HG02798 (cell line): ENCODE measurements around the gene STS.

Source experiments
- ATAC-seq: cut with Tn5 transposase; IDR thresholded peaks from one replicate; pipeline ENCODE4 v1.9.1; 2021; ENCODE audit warnings: mild to moderate bottlenecking; ENCODE audit not compliant: unreplicated experiment, poor library complexity

The STS gene, protein sequence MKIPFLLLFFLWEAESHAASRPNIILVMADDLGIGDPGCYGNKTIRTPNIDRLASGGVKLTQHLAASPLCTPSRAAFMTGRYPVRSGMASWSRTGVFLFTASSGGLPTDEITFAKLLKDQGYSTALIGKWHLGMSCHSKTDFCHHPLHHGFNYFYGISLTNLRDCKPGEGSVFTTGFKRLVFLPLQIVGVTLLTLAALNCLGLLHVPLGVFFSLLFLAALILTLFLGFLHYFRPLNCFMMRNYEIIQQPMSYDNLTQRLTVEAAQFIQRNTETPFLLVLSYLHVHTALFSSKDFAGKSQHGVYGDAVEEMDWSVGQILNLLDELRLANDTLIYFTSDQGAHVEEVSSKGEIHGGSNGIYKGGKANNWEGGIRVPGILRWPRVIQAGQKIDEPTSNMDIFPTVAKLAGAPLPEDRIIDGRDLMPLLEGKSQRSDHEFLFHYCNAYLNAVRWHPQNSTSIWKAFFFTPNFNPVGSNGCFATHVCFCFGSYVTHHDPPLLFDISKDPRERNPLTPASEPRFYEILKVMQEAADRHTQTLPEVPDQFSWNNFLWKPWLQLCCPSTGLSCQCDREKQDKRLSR

DNA sequence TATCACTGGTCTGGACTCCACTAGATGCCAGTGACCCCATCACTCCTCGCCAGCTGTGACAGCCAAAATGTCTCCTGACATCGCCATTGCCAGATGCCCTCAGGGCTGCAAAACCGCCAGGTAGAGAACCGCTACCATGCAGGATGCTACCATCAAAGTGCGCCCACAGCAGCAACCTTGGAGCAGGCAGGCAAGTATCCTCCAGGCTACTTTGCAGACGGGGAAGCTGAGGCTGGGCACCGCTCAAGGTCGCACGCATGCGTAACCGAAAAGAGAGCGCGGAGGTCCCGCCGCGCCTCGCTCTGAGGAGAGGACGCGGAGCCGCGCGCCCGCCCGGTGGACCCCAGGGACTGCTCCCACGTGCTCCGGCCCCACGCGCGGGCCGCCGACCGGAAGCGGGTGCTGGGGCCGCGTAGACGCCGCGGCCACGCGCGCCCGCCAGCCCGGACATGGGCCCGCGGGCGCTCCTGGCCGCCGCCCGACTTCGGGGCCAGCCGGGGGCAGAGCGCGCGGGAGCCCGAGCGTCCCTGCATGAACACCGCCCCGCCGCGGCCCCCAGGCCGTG lies at the start of gene STS:
STS (plus strand) TSS at position 300 of the 565 bp plus-strand sequence. CDS start 105,488 bp downstream, outside the sequence.
- ATAC-seq = peak; percentile 49

DNA sequence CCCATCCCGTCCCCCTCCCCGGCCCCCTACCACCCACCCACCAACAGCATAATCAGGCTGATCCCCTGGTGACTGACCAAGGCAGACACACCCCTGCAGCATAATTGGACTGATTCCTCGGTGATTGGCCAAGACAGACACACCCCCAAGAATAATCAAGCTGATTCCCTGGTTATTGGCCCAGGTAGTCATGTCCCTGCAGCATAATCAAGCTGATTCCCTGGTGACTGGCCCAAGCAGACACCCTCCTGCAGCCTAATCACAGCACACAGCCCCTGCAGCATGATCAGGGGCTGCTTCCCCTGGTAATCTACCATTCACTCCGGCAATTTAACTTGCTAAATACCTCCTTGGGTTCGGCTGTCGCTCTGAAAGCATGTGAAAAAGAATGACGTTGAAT lies 47.5 kb upstream of the STS start:
- ATAC-seq = no peak

DNA sequence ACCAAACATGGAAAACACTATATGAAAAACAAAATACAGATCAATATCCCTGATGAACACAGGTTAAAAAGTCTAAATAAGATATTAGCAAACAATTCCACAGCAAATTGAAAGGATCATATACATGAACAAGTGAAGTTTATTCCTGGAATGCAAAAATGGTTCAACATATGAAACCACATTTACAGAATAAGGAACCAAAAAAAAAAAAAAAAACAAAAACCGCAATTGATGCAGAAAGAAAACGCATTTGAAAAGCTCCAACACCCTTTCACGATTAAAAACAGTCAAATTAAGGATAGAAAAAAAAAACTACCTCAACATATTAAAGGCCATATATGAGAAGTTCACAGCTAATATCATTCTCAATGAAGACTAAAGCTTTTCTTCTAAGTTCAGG lies 45.4 kb upstream of the STS start:
- ATAC-seq = no peak

DNA sequence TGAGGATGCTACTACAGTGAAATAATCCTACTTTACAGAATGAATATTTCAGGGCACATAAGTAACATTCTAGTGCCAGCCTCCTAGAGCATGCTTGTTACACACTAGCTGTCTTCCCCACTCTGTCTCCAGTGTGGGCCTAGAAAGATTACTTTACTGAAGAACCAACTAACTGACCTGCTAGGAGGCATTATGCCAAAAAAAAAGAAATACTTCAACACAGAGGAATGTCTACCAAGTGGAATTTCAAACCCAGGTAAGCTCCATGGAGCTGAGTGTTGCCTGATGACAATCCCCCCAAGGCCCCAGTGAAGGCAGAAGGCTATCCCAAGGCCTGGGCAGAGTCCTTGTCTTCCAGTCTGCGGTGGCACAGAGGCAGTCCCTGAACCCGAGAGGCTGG lies 40.9 kb upstream of the STS start:
- ATAC-seq = no peak

DNA sequence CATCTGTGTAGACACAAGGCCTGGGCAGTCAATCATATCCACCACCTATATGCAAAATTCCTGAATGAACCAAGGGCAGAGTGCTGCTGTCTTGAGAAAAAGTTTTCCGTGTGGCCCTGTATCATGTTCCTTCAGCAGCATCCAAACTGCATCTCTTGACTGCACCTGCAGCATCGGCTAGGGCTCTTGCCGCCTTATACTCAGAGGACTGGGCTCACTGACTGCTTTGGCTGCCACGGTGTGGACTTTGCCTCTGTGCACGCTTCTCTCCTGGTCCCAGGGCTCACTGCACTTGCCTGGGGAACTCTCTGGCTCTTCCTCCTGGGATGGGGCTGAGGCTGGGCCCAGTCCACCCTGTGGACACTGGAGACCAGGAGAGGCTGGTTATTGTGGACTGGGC lies 39.5 kb upstream of the STS start:
- no peak for ATAC-seq

DNA sequence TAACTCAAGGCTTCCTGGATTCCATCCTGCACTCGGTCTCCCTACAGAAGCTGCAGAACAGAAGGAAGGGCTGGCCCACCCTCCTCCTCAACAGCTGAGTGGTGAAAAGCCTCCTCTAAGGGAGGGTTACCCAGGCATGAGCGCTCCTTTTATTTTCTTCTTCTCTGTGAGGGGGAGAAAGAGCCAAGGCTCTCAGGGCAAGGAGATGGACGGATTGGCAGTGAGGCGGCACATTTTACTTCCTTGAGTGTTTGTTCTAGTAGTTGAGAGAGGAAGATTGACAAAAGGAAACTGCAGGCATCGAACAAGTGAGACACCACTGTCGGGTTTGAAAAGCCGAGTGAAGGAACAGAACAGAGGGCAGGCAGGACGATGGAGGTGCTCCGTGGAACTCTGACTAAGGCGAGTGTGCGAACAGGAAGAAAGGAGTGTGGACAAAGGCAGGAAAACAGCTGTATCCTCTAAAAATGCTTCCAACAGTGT lies 38.4 kb upstream of the STS start:
- no peak for ATAC-seq

DNA sequence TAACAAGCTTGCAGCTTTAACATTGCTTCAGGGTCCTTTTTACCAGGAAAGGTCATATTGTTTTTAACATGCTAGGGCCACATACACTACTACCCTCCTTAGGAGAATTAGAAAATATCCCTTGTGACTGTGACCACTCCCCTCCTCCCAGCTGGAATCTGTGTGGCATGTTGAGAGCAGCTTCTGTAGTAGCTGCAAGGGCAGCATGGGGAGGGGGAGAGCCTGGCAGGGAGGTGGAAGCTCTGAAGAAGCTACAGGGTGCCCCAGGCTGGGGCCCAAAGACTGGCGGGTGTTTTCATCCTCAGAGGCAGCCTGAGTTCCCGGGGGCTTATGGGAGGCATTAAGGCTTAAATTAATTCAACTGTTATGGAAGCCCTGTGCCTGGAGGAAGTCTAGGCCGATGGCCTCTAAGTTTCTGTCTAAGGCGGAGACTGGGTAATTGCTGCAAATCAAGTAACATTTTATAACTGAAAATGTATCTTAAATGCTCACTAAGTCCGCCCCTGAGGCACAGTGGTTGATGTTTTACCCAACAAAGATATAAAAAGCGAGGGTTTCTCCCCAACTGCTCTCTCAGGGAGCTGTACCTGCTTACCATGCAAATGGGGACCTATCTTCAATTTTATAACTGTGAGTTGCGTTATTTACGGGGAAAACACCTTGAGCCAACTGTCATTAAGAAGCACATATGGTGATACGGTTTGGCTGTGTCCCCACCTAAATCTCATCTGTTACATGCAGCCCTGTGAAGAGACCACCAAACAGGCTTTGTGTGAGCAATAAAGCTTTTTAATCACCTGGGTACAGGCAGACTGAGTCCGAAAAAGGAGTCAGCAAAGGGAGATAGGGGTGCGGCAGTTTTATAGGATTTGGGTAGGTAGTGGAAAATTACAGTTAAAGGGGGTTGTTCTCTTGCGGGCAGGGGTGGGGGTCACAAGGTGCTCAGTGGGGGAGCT lies 37.4 kb upstream of the STS start:
- peak; percentile 82 for ATAC-seq

DNA sequence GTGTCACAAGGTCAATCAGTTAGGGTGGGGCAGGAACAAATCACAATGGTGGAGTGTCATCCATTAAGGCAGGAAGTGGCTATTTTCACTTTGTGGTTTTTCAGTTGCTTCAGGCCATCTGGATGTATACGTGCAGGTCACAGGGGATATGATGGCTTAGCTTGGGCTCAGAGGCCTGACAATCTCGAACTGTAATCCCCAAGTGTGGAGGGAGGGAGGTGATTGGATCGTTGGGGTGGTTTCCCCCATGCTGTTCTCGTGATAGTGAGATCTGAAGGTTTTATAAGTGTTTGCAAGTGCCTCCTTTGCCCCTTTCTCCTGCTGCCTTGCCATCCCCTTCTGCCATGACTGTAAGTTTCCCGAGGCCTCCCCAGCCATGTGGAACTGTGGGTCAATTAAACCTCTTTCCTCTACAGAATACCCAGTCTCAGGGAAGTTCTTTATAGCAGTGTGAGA lies 36.7 kb upstream of the STS start:
- ATAC-seq = peak; percentile 56

DNA sequence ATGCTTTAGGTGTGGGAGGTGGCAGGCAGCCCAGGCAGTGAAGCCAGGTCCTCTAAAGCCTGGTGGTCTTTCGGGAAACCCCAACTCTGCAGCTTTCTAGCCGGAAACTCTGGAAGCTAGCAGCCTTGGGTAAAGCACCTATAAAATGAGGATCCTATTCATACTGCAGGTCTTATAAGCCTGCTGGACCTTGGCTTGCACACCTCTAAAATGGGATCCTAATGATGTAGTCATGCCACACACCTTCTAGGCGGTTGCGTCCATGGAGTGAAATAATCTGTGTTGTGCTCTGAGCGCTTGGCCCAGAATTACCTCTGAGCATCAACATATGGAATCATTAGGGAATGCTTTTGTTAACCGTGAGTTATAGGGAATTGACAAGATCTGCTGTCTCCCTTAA lies 36.0 kb upstream of the STS start:
- no peak for ATAC-seq

DNA sequence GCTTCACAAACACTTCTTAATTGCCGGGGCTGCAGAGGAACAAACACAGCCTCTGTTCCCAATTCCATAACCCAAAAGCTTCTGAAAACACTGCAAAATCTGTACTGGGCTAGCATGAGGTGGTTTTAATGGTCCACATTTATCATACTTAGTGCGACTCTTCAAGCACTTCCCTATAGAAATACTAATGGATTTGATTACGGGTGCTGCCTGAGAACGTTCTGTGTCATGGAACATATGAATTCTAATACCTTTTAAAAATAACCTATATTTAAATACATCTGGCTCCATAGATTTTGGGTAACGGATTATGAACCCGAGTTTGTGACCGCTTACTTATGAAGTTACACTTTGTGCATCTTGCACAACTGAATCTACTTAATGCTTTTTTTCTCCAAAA lies 35.4 kb upstream of the STS start:
- no peak for ATAC-seq

DNA sequence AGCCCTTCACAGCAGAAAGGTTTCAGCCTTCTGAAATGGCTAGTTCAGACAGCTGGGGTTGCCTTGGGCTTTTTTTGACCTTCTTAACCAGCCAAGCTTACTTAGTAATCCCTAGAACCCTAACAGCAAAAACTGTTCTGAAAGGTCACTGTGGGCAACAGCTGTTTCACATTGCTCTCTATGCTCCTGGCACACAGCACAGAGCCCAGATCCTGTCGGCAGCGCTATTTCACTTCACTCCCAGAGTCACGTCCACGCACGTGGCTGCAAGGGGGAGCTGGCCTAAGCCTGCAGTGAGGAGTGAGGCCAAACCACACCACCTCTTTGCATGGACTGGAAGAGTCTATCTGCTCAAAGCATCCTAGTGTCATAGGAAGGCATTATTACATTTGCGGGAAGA lies 32.0 kb upstream of the STS start:
- peak; percentile 69 for ATAC-seq

DNA sequence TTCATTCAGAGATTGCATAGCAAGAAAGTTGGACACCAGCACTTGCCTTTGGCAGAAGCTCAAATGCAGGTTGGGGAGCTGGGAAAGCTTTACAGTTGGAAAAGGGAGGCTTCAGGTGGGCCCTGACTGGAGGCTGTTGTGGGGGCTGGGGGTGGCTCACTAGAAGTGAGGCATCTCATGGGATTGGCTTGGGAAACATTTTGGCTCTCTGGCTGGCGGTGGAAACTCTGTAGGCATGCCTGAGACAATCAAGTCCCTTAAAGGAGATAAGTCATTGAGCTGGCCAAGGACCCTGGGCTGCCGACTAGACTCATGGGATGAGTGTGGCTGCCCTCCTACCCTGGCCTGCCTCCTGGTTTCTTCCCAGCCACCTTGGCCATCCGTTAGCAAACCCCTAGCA lies 31.4 kb upstream of the STS start:
- no peak for ATAC-seq

DNA sequence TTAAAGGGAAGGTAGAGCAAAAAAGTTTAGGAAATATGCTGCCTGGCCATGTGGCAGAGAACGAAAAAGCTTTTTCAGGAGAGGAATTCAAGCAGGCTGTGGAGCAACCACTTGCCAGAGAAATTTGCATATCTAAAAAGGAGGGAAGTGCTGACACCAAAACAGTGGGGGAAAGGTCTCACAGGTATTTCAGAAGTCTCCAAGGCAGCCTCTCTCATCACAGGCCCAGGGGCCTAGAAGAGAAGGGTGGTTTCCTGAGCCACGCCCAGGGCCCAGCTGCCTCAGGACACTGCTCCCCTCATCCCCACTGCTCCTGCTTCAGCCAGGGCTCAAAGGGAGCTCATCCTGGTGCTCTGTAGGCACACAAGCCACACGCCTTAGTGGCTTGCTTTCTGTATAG lies 29.9 kb upstream of the STS start:
- ATAC-seq = peak; percentile 54

DNA sequence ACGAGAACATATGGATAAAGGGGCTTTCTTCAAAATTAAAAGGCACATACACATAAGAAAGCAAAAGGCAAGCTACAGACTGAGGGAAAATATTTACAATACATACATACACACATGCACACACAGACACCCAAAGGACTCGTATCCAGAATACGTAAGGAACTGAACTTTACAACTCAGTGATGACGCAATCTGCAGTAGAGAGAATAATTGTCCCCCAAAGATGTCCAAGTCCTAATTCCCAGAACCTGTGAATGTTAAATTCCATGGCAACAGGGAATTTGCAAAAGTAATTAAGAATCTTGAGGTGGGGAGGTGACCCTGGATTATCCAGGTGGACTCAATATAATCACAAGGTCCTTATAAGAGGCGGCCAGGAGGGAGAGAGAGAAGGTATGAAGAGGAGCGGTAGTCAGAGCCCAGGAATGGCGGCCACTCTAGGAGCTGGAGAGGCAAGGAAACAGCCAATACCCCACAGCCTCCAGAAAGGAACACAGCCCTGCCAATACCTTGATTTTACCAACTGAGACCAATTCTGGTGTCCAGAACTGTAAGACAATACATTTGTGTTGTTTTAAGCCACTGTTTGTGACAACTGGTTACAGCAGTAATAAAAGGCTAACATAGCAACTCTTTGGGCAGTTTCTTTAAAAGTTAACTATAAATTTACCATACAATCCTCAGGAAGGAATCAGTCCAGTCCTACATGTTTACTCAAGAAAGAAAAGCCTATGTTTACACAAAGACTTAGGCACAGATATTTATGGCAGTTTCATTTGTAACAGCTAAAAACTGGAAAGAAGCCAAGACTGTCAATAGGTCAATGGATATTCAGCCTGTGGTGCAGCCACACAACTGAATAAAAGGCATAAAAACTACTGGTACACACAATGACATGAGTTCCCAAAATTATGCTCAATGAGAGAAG lies 27.3 kb upstream of the STS start:
- ATAC-seq = no peak

DNA sequence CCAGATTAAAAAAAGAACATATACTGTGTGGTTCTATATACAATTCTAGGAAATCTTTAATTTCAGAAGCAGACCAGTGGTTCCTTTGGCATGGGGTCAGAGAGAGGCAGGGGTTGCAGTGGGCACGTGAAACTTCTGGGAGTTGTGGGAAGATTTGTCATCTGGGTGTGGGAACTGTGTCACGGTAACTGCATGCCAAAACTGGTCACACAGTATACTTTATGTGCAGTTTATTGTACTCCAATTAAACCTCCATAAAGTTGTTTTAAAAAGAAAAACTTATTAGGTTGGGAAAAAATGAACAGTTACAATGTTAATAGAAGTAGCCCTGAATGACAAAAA lies 26.7 kb upstream of the STS start:
- no peak for ATAC-seq

DNA sequence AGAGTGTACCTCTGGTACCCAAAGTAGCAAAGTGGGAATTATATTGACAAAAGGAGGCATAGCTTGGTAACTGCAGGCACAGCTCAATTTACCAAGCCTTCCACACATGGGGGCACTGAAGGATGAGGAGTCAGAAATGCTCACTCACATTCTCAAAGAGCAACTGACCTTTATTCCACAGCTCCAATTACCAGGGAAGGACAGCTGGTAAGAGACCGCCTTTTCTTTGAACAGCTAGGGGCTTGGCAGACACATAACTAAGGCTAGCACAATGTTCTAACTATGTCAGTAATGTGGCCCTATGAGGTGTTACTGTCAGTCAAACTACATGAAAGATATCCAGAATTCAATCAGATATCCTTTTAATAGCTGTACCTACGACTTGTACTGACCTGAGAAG lies 20.5 kb upstream of the STS start:
- no peak for ATAC-seq

DNA sequence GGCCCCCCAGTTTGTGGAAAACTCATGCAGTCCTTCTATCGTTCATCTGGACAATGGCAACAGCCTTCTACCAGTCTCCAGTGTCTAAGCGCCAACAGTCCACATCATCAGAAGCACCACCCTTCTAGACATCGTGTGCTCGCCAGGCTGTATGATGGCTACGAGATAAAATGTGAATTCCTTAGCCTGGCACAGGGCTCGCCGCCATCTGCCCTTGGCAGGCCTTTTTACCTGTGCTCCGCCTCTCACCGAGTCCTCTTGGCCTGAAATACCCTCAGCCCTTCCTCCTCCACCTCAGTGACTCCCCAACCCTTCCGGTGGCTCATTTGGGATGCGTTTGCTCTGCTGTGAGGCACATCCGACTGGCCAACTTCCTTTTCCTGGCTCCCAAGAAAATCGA lies 15.9 kb upstream of the STS start:
- no peak for ATAC-seq

DNA sequence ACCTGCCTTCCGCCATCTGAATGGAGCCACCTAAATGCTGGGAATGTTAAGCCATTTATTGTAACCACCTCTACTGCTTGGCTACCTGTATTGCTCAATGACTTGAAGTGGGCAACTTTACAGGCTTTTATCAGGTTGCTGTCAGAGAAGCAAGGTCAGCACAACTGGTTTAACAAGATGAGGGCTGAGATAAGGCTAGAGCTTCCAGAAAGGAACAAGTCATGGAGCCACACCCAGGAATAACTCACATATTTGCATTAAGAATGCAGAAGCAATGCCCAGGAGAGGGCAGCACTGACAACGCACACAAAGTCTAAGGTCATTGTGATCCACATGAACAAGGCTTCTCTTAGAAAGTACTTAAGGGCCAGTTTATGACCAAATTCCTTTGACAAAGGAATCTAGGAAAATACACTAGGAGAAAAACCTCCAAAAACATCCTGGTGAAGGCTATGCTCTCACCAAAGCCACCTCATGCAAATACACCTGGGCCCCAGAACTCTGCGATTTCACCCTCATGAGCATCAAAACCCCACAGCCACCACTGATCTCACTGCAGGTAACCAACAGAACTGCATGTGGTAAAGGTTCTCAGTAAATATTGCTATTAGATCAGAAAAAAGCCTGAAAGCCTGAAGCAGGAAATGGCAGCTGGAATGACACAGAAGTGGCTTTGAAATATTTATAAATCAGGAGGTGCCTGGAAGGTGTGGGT lies 15.0 kb upstream of the STS start:
- peak; percentile 71 for ATAC-seq

DNA sequence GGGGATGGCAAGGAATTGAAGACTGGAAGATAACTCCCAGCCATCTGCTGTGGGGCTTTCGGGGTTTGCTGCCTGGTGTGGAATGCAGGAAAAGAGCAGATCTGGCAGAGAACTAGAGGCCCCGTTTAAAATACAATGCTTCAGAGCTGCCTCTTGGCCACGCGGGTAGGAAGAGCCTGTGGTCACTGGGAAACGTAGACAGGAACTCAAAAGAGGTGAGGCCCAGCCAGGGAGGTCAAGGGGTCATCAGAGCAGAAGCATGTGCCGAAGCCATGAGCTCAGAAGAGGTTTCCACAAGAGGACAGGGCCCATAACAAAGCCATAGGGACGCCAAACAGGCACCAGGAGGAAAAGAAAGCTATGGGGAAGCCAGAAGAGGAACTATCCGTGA lies 14.5 kb upstream of the STS start:
- no peak for ATAC-seq
